ENCODE data around the gene CEP68.
"Not testable (repeated sequence)": the region's sequence is repeated elsewhere in the genome, so short reads cannot be mapped to it uniquely, and the experiment has no call there.

The CEP68 gene

GRCh38 chr2:65032019-65032975, 23.9 kb upstream of the CEP68 start:
- no peak for DNase-seq (ENCODE audit: low read depth)

GRCh38 chr2:65033178-65033577, 23.0 kb upstream of the CEP68 start:
- no peak for DNase-seq (ENCODE audit: low read depth)

- DNase-seq (ENCODE audit: low read depth), result not testable (repeated sequence)
Measured at GRCh38 chr2:65033667-65034066, 22.5 kb upstream of the CEP68 start.

GRCh38 chr2:65035351-65035943, 20.8 kb upstream of the CEP68 start:
- DNase-seq (ENCODE audit: low read depth), result no peak

GRCh38 chr2:65037178-65037577, 19.0 kb upstream of the CEP68 start:
- DNase-seq (ENCODE audit: low read depth), result no peak

GRCh38 chr2:65039640-65040039, 16.6 kb upstream of the CEP68 start:
- no peak for DNase-seq (ENCODE audit: low read depth)

- peak; percentile 64 for DNase-seq (ENCODE audit: low read depth)
Measured at GRCh38 chr2:65040400-65041261, 15.6 kb upstream of the CEP68 start.

- DNase-seq (ENCODE audit: low read depth), result no peak
Measured at GRCh38 chr2:65043001-65043400, 13.2 kb upstream of the CEP68 start.

GRCh38 chr2:65044097-65044735, 12.0 kb upstream of the CEP68 start:
- no peak for DNase-seq (ENCODE audit: low read depth)

- no peak for DNase-seq (ENCODE audit: low read depth)
Measured at GRCh38 chr2:65045651-65046050, 10.6 kb upstream of the CEP68 start.

- no peak for DNase-seq (ENCODE audit: low read depth)
Measured at GRCh38 chr2:65046633-65047407, 9.4 kb upstream of the CEP68 start.

GRCh38 chr2:65049010-65049639, 7.1 kb upstream of the CEP68 start:
- DNase-seq (ENCODE audit: low read depth), result no peak

GRCh38 chr2:65050931-65051330, 5.3 kb upstream of the CEP68 start:
- DNase-seq (ENCODE audit: low read depth), result no peak

- no peak for DNase-seq (ENCODE audit: low read depth)
Measured at GRCh38 chr2:65053199-65053598, 3.0 kb upstream of the CEP68 start.

GRCh38 chr2:65054749-65055421, 1.3 kb upstream of the CEP68 start:
- no peak for DNase-seq (ENCODE audit: low read depth)

- DNase-seq (ENCODE audit: low read depth), result no peak
Measured at GRCh38 chr2:65055422-65056214, 598 bp upstream of the CEP68 start.

- DNase-seq (ENCODE audit: low read depth), result no peak
Measured at GRCh38 chr2:65057054-65057375, 799 bp downstream of the CEP68 start.

- no peak for DNase-seq (ENCODE audit: low read depth)
Measured at GRCh38 chr2:65057391-65058052, 1.3 kb downstream of the CEP68 start.

GRCh38 chr2:65059071-65059470, 2.9 kb downstream of the CEP68 start:
- DNase-seq (ENCODE audit: low read depth), result no peak
